GM21526 (cell line): ENCODE data around the gene GSTK1.
"Not testable (repeated sequence)": the region's sequence is repeated elsewhere in the genome, so short reads cannot be mapped to it uniquely, and the experiment has no call there.

Experiments
- ATAC-seq: cut with Tn5 transposase; IDR thresholded peaks from one replicate; pipeline ENCODE4 v1.9.1; 2021; ENCODE audit warnings: moderate library complexity; ENCODE audit not compliant: unreplicated experiment, low FRiP score

Gene GSTK1

GRCh38 chr7:143265017-143265693, 1.9 kb downstream of the GSTK1 start:
- no peak for ATAC-seq

DNA sequence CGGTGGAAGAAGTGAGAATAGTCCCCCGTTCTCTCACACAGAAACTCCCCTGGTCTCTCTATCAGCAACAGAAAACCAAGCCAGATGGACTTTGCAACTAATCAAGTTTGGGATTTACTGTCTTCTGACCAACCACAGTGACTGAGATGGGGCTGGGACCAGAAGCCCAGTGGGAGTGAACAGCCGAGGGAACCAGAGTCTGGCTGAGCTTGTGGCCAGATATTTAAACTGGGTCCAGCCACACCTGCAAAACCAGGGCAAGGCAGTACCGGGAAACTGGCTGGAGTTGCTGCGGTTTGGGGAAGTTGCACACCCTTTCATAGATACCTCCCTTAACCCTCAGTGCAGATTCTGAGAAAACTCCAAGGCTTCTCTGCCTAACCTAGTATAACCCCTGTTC, 6.0 kb downstream of the GSTK1 start:
- ATAC-seq = no peak

GRCh38 chr7:143271240-143271639, 8.0 kb downstream of the GSTK1 start:
- no peak for ATAC-seq

DNA sequence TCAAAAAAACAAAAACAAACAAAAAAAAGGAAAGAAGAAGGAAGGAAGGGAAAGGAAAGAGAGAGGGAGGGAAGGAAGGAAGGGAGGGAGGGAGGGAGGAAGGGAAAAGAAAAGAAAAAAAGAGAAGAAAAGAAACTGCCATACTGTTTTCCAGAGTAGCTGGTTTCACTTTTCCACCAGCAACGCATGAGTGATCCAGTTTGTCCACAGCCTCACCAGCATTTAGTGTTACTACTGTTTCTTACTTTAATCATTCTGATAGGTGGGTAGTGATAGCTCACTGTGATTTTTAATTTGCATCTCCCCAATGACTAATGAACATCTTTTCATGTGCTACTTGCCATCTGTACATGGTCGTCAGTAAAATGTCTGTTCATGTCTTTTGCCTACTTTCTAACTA, 9.6 kb downstream of the GSTK1 start:
- ATAC-seq = no peak

- ATAC-seq = no peak
These were observed 16.2 kb downstream of the GSTK1 start for GRCh38 chr7:143279186-143280098.

GRCh38 chr7:143280160-143280559, 16.9 kb downstream of the GSTK1 start:
- ATAC-seq = no peak

DNA sequence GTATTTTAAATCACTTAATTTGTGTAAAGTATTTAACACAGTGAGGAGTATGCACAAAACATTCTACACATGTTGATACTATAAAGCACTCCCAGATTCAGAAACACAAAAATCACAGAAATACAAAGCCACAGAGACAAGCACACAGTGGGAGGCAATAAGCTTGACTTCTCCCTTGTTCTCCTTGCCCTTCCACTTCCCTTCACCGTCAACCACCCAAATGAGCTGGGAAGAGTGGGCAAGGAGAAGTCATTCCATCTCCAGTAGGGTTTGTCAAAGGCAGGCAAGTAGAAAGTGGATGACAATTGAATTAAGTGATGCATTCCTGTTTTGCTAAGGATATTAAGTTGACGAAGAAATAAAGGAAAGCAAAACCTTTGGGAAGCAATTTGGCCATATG, 17.3 kb downstream of the GSTK1 start:
- no peak for ATAC-seq

DNA sequence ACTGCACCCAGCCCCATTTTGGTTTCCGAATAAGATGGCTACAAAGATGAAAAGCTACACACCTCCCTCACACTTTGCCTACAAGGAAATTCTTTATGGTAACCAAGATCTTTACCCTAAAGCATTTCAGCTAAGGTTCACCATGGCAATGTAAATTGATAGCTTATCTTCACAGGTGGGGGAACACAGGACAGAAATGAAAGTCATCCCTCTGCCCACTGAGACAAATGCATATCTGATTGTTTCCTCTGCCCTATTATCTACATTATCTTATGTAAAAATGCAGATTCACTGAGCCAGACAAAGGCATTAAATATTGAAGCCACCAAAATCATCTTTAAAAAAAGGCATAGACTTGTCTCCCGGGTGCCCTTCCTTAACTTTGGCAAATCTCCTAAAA, 18.3 kb downstream of the GSTK1 start:
- ATAC-seq = no peak

DNA sequence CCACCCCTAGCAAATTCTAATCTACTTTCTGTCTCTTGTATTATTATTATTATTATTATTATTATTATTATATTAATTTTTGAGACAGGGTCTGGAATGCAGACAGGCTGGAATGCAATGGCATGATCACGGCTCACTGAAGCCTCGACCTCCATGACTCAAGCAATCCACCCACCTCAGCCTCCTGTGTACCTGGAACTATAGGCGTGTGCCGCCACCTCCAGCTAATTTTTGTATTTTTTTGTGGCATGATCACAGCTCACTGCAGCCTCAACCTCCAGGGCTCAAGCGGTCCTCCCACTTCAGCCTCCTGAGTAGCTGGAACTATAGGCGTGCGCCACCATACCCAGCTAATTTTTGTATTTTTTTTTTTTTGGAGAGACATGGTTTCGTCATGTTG, 18.9 kb downstream of the GSTK1 start:
- no peak for ATAC-seq

GRCh38 chr7:143283381-143283780, 20.1 kb downstream of the GSTK1 start:
- ATAC-seq = no peak

DNA sequence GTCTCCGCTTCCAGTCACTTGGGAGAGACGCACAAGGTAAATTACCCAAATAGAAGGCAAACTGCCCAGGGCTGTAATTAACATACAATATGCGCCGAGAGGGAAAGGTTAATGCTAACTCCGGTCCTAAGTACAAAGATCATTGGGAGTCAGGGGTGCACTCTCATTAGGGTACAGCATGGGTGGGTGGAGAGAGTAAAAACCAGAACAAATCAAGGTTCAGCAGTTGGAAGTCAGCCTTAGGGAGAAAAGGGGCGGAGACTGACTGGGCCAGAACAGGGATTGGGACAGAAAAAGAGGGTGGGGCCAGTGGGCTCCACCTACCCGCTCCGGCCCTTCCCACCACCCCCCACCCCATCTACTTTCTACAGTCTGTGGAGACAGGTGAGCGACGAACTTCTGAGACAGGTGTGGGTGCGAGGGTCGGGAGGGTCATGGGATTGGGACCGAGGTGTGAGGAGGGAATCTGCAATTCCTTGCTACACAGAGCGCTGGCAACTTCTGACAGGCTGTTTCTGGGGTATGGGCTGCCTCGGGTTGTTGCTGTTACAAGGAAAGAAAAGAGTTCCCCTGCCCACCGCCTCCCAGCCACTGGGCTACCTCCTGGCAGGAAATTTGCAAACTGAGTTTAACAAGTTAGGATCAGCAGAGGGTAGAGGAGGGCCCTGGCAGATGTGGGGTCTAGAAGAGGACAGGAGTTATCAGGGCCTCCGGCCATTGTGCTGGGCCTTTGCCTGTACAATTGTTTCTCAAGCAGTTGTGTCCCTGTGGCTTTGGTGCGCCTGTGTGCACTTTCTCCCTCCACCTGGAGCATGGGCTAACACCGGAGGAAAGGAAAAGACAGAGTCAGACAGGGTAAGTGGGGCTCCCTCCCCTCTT, 21.6 kb downstream of the GSTK1 start, which contains the start of gene TMEM139:
TSS of gene TMEM139 (plus strand) at position 368 of the 879 bp plus-strand sequence. CDS start 1,000 bp downstream, outside the sequence.
- ATAC-seq = no peak

DNA sequence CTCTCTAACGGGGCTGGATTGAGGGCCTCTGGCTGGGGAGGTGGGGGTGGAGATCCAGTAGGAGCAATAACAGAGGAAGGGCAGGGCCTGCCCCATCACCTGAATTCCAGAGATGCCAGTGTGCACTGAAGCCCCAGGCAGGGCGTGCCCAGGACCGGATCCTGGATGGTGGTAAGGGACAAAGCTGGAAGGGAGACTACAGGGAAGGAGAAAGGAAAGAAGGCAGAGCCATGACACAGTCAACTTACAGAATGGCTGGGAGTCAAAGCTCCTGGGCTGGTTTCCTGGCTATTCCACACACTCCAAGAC, 22.2 kb downstream of the GSTK1 start:
- ATAC-seq = no peak

DNA sequence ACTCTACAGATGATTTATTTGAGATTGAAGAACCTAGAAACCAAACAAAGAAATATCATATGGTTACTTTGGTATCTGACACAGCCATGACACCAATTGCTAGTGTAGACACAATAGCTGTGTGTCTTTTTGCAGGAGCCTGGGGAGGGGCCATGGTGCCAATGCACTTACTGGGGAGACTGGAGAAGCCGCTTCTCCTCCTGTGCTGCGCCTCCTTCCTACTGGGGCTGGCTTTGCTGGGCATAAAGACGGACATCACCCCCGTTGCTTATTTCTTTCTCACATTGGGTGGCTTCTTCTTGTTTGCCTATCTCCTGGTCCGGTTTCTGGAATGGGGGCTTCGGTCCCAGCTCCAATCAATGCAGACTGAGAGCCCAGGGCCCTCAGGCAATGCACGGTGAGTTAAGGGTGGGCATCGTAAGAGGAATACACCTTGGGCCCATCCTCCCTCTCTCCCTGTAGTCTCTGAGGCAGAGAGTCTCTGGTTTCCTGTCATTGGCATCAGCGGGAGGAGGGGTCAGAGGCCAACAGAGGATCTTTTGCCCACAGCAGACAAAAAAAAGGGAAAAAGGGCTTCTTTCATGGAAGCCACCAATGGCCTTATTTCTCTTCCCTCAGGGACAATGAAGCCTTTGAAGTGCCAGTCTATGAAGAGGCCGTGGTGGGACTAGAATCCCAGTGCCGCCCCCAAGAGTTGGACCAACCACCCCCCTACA, 22.7 kb downstream of the GSTK1 start:
- ATAC-seq = no peak

- no peak for ATAC-seq
These were observed 23.3 kb downstream of the GSTK1 start for GRCh38 chr7:143286522-143286890.

GRCh38 chr7:143287339-143287934, 24.2 kb downstream of the GSTK1 start:
- ATAC-seq = no peak

DNA sequence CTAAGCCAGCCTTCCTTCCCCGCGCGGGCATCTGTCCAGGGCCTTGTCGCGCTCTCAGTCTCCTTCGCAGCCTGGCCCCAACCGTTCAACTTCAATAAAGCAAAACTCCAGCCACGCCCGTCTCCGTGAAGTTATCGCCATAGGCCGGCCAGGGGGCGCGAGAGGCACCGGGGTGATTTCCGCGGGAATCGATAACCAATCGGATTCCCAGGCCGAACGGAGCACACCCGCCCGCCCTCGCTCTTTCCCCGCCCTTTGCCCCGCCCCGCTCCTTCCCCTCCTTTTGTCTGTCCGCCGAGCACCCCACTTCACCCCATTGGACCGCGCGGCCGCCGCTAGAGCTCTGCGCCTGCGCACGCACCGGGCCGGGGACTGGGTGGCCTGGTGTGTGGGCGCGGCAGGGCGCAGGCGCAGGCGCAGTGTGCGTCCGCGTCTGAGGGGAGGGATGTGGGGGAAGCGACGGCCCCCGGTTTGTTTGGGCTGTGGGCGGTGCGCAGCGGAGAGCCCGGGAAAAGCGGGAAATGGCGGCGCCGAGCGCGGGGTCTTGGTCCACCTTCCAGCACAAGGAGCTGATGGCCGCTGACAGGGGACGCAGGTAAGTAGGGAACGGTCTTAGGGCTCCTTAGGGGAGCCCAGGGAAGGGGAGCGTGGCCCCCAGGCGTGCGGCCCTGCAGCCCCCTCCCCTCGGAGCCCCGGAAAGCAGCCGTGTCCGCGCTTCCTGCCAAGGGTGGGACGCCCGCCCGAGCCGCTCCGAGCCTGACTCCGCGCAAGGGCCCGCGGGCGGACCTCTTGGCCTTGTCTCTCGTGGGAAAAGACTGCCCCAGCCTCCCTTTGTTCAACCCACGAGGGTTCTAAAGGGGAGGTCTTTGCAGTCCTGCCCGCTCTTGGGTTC, 24.9 kb downstream of the GSTK1 start, which contains the start of gene CASP2:
TSS of gene CASP2 (plus strand) at position 417 of the 892 bp plus-strand sequence. CDS start at position 522, 105 bp downstream.
- ATAC-seq = peak; percentile 90

DNA sequence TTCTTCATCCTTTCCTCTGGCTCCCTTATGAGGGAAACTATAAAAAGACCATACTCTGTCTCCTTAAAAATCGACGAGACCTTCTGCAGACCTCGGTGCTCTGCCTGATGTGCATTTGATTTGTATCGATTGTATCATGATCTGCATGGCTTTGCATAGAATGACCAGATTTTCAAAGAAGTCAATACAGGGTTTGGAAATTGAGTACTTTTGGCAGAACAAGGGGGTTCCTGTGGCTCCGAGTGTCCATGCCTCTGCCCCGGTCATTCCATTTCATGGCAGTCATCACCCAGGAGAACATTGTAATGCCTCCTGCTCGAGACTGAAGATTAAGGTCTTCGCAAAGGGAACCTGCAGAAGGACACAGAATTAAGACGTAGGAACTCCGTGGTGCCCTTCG, 25.6 kb downstream of the GSTK1 start:
- ATAC-seq = peak; percentile 2

DNA sequence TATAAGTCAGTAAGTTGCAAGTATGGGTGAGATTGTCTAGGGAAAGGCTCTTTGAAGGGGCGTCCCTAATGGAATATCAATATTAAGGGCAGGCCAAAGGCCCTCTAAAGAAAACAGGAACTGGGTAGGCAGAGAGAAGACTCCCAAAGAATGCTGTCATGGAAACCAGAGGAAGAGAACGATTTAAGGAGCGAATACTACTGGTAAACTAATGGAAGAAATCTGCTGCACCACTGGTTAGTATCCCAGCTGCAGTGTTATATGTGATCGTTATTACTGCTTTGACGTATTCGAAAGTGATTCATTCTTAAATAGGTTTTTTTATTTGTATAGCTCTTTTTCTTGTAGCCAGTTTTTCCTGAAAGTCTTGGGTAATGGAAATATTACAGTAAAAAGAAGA, 26.2 kb downstream of the GSTK1 start:
- ATAC-seq = no peak

- ATAC-seq = not testable (repeated sequence)
These were observed 26.6 kb downstream of the GSTK1 start for GRCh38 chr7:143289888-143290287.
